B cell (primary cell): ENCODE data around the gene S100A13.

Source experiments
- EZH2 ChIP-seq: IDR thresholded peaks from 2 replicates; pipeline ENCODE4 v1.6.1; 2012; ENCODE audit warnings: borderline replicate concordance, low read depth, mild to moderate bottlenecking, moderate library complexity, low read length; ENCODE audit not compliant: insufficient read depth, poor library complexity, severe bottlenecking
- TF ChIP-seq, protein P1 (sequence below): fragments of 200-600 bp; IDR thresholded peaks from one replicate; pipeline ENCODE4 v1.8.0; 2022; ENCODE audit warnings: antibody characterized with exemption, mild to moderate bottlenecking

- TF ChIP-seq, protein P1, sequence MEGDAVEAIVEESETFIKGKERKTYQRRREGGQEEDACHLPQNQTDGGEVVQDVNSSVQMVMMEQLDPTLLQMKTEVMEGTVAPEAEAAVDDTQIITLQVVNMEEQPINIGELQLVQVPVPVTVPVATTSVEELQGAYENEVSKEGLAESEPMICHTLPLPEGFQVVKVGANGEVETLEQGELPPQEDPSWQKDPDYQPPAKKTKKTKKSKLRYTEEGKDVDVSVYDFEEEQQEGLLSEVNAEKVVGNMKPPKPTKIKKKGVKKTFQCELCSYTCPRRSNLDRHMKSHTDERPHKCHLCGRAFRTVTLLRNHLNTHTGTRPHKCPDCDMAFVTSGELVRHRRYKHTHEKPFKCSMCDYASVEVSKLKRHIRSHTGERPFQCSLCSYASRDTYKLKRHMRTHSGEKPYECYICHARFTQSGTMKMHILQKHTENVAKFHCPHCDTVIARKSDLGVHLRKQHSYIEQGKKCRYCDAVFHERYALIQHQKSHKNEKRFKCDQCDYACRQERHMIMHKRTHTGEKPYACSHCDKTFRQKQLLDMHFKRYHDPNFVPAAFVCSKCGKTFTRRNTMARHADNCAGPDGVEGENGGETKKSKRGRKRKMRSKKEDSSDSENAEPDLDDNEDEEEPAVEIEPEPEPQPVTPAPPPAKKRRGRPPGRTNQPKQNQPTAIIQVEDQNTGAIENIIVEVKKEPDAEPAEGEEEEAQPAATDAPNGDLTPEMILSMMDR = no peak
- no peak for TF ChIP-seq EZH2
These were observed 41.0 kb downstream of the S100A13 start for GRCh38 chr1:153586347-153586746.
